Measurements from ENCODE around the gene PRIM2.
"Not testable (repeated sequence)": the region's sequence is repeated elsewhere in the genome, so short reads cannot be mapped to it uniquely, and the experiment has no call there.

The PRIM2 gene

GRCh38 chr6:57658526-57658925 lies 341.1 kb downstream of the PRIM2 start:
- not testable (repeated sequence) for DNase-seq

- DNase-seq: not testable (repeated sequence)
Measured at GRCh38 chr6:57659794-57660193, 342.4 kb downstream of the PRIM2 start.

GRCh38 chr6:57660940-57661339 lies 343.5 kb downstream of the PRIM2 start:
- not testable (repeated sequence) for DNase-seq

GRCh38 chr6:57668108-57668507 lies 350.7 kb downstream of the PRIM2 start:
- DNase-seq: not testable (repeated sequence)

GRCh38 chr6:57671237-57671636 lies 353.8 kb downstream of the PRIM2 start:
- DNase-seq: not testable (repeated sequence)

GRCh38 chr6:57671937-57672627 lies 354.7 kb downstream of the PRIM2 start:
- DNase-seq: not testable (repeated sequence)

- DNase-seq: not testable (repeated sequence)
Measured at GRCh38 chr6:57673281-57673680, 355.9 kb downstream of the PRIM2 start.

- DNase-seq: not testable (repeated sequence)
Measured at GRCh38 chr6:57675386-57675785, 358.0 kb downstream of the PRIM2 start.

- not testable (repeated sequence) for DNase-seq
Measured at GRCh38 chr6:57696382-57696781, 379.0 kb downstream of the PRIM2 start.
